SK-N-SH treated with all-trans-retinoic acid at 6 μM for 48 hours (cell line): ENCODE data around the gene RAMP3.

Source experiments
- ATAC-seq: fragments of 200-7000 bp; cut with Tn5 transposase; 3 replicates; pipeline ENCODE4 v1.9.1; 2020; ENCODE audit warnings: mild to moderate bottlenecking, moderate library complexity
- BACH2 ChIP-seq: fragments of 250-450 bp; sonication (Bioruptor Pico); IDR thresholded peaks from 2 replicates; pipeline ENCODE4 v1.9.0; 2021; ENCODE audit warnings: mild to moderate bottlenecking, borderline replicate concordance
- CREB5 ChIP-seq: fragments of 250-450 bp; sonication (Bioruptor Pico); IDR thresholded peaks from 2 replicates; pipeline ENCODE4 v1.5.1; 2020; ENCODE audit warnings: low read depth, mild to moderate bottlenecking, moderate library complexity
- CSDC2 ChIP-seq: fragments of 250-450 bp; sonication (Bioruptor Pico); IDR thresholded peaks from 2 replicates; pipeline ENCODE4 v1.5.0; 2020; ENCODE audit warnings: mild to moderate bottlenecking, moderate library complexity
- CSRNP3 ChIP-seq: fragments of 250-450 bp; sonication (Bioruptor Pico); IDR thresholded peaks from 2 replicates; pipeline ENCODE4 v1.5.1; 2021; ENCODE audit warnings: mild to moderate bottlenecking, moderate library complexity
- ESRRG ChIP-seq: fragments of 250-450 bp; sonication (Bioruptor Pico); IDR thresholded peaks from 2 replicates; pipeline ENCODE4 v1.6.1; 2021; ENCODE audit warnings: mild to moderate bottlenecking
- GLIS3 ChIP-seq: fragments of 250-450 bp; sonication (Bioruptor Pico); IDR thresholded peaks from 2 replicates; pipeline ENCODE4 v1.5.0; 2020; ENCODE audit warnings: mild to moderate bottlenecking, moderate library complexity
- ISL1 ChIP-seq: fragments of 250-450 bp; sonication (Bioruptor Pico); IDR thresholded peaks from 2 replicates; pipeline ENCODE4 v2.1.2; 2022; ENCODE audit warnings: mild to moderate bottlenecking, moderate library complexity
- OSR1 ChIP-seq: fragments of 250-450 bp; sonication (Bioruptor Pico); IDR thresholded peaks from 2 replicates; pipeline ENCODE4 v1.8.0; 2022; ENCODE audit warnings: moderate library complexity, mild to moderate bottlenecking, inconsistent platforms
- PATZ1 ChIP-seq: fragments of 250-450 bp; sonication (Bioruptor Pico); IDR thresholded peaks from 2 replicates; pipeline ENCODE4 v1.8.0; 2020; ENCODE audit warnings: mild to moderate bottlenecking, moderate library complexity, borderline replicate concordance
- PPARA ChIP-seq: fragments of 250-450 bp; sonication (Bioruptor Pico); IDR thresholded peaks from 2 replicates; pipeline ENCODE4 v1.5.0; 2020; ENCODE audit warnings: mild to moderate bottlenecking, borderline replicate concordance
- RARB ChIP-seq: fragments of 250-450 bp; sonication (Bioruptor Pico); IDR thresholded peaks from 2 replicates; pipeline ENCODE4 v1.8.0; 2021; ENCODE audit warnings: mild to moderate bottlenecking, moderate library complexity
- SNAI2 ChIP-seq: fragments of 250-450 bp; sonication (Bioruptor Pico); IDR thresholded peaks from 2 replicates; pipeline ENCODE4 v1.5.0; 2020; ENCODE audit warnings: mild to moderate bottlenecking, moderate library complexity
- TCF4 ChIP-seq: fragments of 250-450 bp; sonication (Bioruptor Pico); IDR thresholded peaks from 2 replicates; pipeline ENCODE4 v1.8.0; 2021; ENCODE audit warnings: mild to moderate bottlenecking, moderate library complexity, borderline replicate concordance
- TOX ChIP-seq: fragments of 250-450 bp; sonication (Bioruptor Pico); IDR thresholded peaks from 2 replicates; pipeline ENCODE4 v1.8.0; 2021; ENCODE audit warnings: mild to moderate bottlenecking, moderate library complexity, borderline replicate concordance
- TSHZ2 ChIP-seq: fragments of 250-450 bp; sonication (Bioruptor Pico); IDR thresholded peaks from 2 replicates; pipeline ENCODE4 v1.5.0; 2020; ENCODE audit warnings: mild to moderate bottlenecking, moderate library complexity
- ZC3H10 ChIP-seq: fragments of 250-450 bp; sonication (Bioruptor Pico); IDR thresholded peaks from 2 replicates; pipeline ENCODE4 v1.5.1; 2021; ENCODE audit warnings: mild to moderate bottlenecking, moderate library complexity
- ZFP3 ChIP-seq: fragments of 250-450 bp; sonication (Bioruptor Pico); IDR thresholded peaks from 2 replicates; pipeline ENCODE4 v1.5.0; 2020; ENCODE audit warnings: mild to moderate bottlenecking, moderate library complexity
- ZNF565 ChIP-seq: fragments of 450-650 bp; formaldehyde crosslinking; conservative IDR thresholded peaks from 2 replicates; pipeline ENCODE4 v1.5.0; 2020; ENCODE audit warnings: low read depth, mild to moderate bottlenecking, moderate library complexity
- ZNF70 ChIP-seq: fragments of 450-650 bp; formaldehyde crosslinking; IDR thresholded peaks from 2 replicates; pipeline ENCODE4 v1.5.0; 2020; ENCODE audit warnings: mild to moderate bottlenecking, moderate library complexity
- ZNF8 ChIP-seq: fragments of 450-650 bp; formaldehyde crosslinking; IDR thresholded peaks from 2 replicates; pipeline ENCODE4 v1.5.0; 2020; ENCODE audit warnings: mild to moderate bottlenecking, moderate library complexity

RAMP3 gene

GRCh38 chr7:45211958-45212357 lies 54.4 kb downstream of the RAMP3 start:
- no peak for TF ChIP-seq GLIS3 (CRISPR knock-in tag)
- no peak for TF ChIP-seq ZFP3 (CRISPR knock-in tag)
- TF ChIP-seq ZC3H10 (CRISPR knock-in tag), result no peak
- TF ChIP-seq ISL1 (CRISPR knock-in tag), result no peak
- TF ChIP-seq CSRNP3 (CRISPR knock-in tag), result no peak
- no peak for TF ChIP-seq ESRRG (CRISPR knock-in tag)
- TF ChIP-seq TOX, result no peak
- TF ChIP-seq, all 23 proteins: peak for 0
- ATAC-seq, result no peak

GRCh38 chr7:45212606-45213005 lies 55.0 kb downstream of the RAMP3 start:
- no peak for ATAC-seq
- TF ChIP-seq ZNF565 (CRISPR knock-in tag) (no peak), CSDC2 (no peak), GLIS3 (CRISPR knock-in tag) (no peak), TOX (no peak), BACH2 (CRISPR knock-in tag) (no peak), SNAI2 (CRISPR knock-in tag) (no peak), PPARA (CRISPR knock-in tag) (no peak), CREB5 (CRISPR knock-in tag) (no peak), RARB (CRISPR knock-in tag) (no peak), TCF4 (no peak), ZC3H10 (CRISPR knock-in tag) (no peak), OSR1 (no peak), CSRNP3 (CRISPR knock-in tag) (no peak)

- ATAC-seq, result no peak; the same call in 2 of the 3 replicates
- TF ChIP-seq ISL1 (CRISPR knock-in tag) (no peak), GLIS3 (CRISPR knock-in tag) (no peak), ZNF8 (CRISPR knock-in tag) (no peak), TCF4 (peak; percentile 56; the same call in 1 of the 2 replicates), BACH2 (CRISPR knock-in tag) (no peak), CSRNP3 (CRISPR knock-in tag) (no peak), PPARA (CRISPR knock-in tag) (no peak)
These were observed 58.0 kb downstream of the RAMP3 start for GRCh38 chr7:45215601-45216062.

GRCh38 chr7:45216181-45216580 lies 58.6 kb downstream of the RAMP3 start:
- no peak for ATAC-seq
- no peak for TF ChIP-seq TCF4
- no peak for TF ChIP-seq SNAI2 (CRISPR knock-in tag)
- TF ChIP-seq PPARA (CRISPR knock-in tag), result no peak
- TF ChIP-seq ESRRG (CRISPR knock-in tag), result no peak
- TF ChIP-seq CREB5 (CRISPR knock-in tag), result no peak
- no peak for TF ChIP-seq ZC3H10 (CRISPR knock-in tag)
- no peak for TF ChIP-seq GLIS3 (CRISPR knock-in tag)
- no peak for TF ChIP-seq ZNF70 (CRISPR knock-in tag)
- TF ChIP-seq RARB (CRISPR knock-in tag), result no peak
- TF ChIP-seq ZNF565 (CRISPR knock-in tag), result no peak
- no peak for TF ChIP-seq CSDC2
- TF ChIP-seq PATZ1, result no peak
- no peak for TF ChIP-seq ZNF8 (CRISPR knock-in tag)
- TF ChIP-seq CSRNP3 (CRISPR knock-in tag), result no peak
- TF ChIP-seq ISL1 (CRISPR knock-in tag), result no peak
- TF ChIP-seq TSHZ2 (CRISPR knock-in tag), result no peak
- no peak for TF ChIP-seq OSR1
